Right hindlimb (tissue), 1 donor: ENCODE measurements around the gene CPS1.

ENCODE experiments used
- DNase-seq: peaks from one replicate; pipeline ENCODE4 v3.0.0-alpha.2; 2018

Gene CPS1

DNA sequence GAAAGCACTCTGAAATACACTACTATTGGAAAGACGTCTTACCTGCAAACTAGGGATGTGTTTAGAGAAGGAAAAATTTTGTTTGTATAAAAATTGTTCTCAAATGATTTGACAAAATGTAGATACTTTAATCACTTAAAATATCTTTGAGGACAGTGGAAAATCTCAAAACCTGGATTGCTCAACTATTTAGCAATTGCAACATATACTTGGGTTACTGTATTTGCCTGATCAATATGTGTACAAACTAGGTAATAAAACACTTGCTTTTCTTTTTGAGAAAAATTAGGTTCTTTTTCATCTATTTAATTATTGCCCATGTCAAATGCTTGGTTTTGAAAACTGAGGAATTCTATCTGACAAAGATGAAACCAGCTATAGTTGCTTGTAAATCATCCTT is 60.9 kb downstream of the CPS1 start:
- DNase-seq: no peak

DNA sequence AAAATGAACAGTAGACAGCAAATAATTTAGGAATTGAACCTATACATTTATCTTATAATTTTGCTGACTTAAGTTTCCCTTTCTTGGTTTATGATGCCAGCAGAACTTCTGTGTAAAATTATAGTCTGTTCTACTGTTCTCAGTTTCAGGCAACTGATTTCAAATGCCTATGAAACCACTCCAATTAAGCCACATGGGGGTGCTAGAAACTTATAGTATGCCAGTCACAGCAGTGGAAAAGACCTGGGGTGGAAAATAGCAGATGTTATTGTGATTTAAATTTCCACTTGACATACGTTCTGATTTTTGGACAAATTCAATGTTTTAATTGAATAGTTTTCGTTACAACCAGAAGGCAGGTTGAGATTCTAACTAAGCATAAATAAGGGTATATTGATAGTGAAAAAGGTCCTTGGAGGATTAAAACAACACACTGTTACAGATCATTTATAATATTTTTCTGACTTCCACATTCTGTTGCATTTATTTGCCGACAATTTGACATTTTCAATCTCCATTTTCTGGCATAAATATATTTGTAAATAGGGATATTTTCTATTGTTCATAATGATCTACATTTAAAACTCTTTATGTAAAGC is 61.4 kb downstream of the CPS1 start:
- DNase-seq: no peak

DNA sequence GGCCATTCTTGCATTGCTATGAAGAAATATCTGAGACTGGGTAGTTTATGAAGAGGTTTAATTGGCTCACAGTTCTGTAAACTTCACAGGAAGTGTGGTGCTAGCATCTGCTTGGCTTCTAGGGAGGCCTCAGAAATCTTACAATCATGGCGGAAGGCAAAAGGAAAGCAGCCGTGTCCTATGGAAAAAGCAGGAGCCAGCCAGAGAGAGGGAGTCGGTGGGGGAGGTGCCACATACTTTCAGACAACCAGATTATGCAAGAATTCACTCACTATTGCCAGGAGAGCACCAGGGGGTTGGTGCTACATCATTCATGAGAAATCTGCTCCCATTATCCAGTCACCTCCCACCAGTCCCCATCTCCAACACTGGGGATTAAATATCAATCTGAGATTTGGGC is 64.1 kb downstream of the CPS1 start:
- no peak for DNase-seq

DNA sequence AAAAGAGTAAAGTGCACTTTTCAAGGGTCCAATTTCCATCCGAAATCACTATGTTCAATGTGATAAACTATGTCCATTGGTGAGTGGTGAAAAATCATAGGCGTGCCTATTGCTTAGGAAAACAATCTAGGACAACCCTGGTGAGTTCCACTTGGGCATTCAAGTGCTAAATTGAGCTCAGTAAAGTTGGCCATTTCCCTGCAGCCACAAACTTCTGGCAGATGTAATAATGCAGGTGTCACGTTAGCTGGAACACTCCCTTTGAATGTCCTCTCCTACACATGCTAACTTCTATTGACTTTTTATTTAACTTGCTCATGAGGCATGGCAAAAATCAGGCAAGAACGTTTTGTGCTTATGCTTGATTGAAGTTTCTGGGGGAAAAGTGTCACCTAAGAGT is 67.1 kb downstream of the CPS1 start:
- no peak for DNase-seq

DNA sequence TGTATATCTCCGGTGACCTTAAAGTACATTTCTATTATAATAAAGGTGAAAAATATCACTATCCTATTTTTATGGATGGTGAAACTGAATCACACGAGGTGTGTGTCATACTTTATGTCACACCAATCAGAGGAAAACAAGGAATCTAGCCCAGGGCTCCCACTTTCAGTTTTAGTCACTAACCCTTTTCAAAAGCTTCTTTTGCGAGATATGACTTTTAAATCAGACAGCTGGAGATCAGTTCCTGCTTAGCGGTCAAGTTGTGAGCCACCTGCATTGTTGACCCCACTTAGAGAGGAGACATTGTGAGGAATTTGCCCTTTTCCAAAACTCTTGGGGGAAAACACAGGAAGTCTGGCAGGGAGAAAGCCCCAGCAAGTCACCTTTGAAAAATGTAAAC is 70.5 kb downstream of the CPS1 start:
- no peak for DNase-seq

DNA sequence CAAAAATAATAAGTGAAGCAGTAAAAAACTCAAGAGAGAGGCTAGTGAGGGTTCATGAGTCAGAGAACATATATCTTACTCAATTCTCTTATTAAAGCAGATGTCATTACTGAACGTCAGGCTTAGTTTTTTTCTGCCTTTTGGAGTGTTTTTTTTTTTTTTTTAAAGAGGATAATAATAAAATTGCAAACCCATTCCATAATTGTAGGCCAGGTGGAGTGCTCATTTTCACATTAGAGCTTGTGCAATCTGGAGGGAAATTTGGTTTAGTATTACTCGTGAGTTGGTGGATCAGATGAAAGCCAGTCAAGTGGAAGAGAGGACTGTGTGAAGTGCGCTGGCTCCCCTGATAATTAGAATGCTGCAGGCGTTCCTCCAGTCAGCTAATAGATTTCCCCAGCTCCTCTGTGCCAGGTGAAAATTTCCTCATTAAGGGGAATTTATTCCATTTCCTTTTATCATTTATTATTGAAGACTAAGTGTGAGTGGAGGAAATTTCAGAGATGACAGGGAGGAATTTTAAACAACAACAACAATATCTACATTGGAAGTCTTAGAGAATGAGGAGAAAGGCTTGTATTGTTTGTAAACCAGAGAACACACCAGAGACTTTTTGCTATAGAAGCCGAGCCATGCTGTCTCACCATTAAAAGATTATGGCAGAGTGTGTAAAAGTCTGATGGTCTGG is 74.6 kb downstream of the CPS1 start:
- no peak for DNase-seq

DNA sequence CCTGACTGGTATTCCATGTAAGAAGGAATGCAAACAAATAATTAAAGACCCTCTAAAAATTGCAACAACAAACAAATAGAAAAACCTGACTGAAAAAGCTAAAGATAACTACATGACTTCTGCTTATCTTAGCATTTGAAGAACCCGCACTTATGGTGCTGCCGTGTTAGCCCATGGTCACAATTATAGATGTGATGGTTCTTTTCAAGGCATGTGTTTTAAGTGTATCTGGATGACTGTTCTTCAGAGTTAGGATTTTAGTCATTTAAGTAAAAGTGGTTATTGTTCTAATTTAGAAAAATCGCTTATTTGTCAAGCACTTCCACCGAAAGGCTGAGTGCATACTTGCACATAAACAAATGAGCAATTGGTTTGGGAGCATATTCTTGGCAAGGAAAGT is 77.3 kb downstream of the CPS1 start:
- no peak for DNase-seq

DNA sequence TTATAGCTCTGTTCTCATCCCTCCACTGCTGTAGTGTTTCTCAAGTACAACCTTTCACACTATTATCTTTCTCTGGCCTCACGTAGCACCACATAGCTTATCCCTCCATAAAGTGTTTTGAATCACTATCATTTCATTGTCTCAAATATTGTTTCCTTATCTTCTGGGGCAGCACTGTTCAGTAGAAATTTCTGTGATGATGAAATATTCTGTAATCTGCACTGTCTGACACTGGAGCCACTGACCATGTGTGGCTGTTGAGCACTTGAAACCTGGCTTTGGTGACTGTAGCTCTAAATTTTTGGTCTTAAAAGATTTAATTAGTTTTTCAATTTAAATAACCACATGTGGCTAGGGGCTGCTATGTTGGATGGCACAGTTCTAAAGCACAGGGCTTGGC is 78.9 kb downstream of the CPS1 start:
- DNase-seq: no peak

DNA sequence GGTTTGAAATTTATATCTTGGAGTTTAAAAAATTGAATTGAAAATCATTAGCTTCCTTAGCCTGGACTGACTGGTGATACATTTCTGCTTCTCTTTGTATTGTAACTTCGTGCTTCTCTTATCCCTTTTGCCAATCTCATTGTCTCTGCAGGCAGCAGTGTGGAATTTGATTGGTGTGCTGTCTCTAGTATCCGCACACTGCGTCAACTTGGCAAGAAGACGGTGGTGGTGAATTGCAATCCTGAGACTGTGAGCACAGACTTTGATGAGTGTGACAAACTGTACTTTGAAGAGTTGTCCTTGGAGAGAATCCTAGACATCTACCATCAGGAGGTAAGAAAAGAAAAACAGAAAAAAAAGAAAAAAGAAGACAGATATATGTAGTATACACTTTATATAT is 85.9 kb downstream of the CPS1 start:
- no peak for DNase-seq

DNA sequence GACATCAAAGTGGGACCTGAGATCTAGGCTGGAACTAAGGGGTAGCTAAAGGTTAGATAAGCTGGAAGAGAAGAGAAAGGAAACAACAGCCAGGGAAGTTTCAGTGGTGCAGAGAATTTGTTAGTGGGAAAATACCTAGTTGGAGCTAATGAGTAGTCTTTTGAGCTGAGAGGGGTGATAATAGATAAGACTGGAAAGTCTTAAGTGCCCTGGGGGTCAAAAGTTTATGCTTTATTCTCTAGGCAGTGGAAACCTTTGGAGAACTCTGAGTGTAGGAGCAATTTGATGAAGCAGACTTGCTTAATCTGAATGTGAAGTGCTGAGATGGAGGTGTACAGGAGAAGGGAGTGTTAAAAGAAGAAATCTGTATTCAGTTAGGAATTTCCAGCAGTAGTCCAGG is 90.8 kb downstream of the CPS1 start:
- DNase-seq: no peak

DNA sequence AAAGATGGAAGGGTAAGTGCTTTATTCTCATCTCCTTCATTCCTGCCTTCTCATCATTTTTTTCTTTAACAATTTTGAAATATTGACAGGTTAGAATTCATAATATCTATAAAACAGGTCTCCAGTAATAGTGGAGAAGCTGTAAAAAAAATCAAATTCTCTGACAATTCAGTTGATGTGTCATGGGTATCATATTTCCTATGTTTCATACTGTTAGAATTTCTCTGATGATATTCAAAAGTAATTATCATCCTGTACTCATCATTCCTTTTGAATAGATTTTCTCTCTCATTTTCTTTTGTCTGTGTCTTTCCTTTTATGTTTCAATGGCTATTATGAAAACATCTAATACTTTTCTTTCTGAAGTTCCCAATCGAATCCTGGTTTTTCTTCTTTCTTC is 97.7 kb downstream of the CPS1 start:
- no peak for DNase-seq

DNA sequence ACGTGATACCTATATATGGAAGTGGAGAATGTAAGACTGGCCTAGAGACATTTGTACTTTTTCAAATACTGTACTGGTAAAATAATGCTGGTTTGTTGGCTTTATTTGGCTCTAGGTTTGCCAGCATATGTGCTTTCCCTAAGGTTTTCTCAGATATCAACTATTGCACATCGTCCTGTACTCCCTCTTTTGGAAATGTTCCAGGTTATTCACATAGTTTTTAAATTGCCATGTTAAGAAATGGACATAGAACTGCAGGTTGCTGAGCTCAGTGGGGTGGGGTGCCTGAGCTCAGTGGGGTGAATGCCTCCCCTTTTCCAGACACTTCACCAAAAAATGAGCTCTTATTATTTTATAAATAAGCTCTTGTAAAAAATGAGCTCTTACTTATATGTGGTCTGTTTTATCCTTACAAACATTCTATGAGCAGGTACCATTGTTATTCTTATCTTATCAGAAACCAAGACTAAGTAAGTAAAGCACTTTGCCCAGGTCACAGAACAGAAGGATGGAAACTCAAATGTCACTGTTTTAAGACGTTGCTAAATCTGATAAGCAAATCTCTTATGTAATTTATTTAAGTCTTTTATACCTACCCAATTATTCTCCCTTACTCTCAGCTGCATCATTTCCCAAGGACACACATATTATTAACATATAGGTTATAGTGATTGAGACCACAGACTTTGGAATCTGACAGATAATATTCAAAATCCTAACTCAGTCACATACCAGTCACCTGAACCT is 99.0 kb downstream of the CPS1 start:
- no peak for DNase-seq

DNA sequence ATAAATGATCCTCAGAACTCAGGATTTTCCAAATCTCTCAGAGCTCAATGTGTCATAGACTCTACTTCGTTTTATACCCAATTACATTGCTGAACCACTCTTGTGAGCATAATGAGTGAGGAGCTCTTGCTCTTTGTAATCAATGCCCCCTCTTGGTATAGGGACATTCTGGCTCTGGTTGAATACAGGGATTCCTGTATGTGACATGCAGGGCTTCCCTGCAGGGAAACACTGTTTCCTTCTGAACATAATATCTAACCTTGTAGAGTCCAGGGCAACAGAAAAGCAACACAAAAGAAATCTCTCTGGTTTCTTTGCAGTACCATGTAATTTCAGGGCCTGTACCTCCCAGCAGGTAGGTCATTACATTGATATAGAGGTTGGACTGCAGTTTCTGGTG is 101.5 kb downstream of the CPS1 start:
- no peak for DNase-seq

DNA sequence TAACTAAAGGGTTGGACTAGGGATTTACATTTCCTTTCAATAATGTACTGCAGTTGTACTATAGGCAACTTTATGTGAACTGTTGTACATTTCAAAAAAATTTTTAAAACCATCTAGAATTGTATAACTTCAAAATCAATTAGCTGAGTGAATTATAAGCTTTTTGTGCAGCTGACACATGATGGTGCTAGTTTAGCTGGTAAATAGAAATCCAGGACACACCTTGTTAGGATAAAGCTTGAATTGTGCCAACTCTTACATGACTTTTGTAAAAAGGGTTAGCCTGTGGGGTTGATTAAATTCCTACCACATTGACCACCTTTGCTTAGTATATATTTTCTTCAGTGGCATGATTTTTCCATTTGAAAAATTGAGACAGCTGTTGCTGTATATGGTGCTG is 104.4 kb downstream of the CPS1 start:
- no peak for DNase-seq

DNA sequence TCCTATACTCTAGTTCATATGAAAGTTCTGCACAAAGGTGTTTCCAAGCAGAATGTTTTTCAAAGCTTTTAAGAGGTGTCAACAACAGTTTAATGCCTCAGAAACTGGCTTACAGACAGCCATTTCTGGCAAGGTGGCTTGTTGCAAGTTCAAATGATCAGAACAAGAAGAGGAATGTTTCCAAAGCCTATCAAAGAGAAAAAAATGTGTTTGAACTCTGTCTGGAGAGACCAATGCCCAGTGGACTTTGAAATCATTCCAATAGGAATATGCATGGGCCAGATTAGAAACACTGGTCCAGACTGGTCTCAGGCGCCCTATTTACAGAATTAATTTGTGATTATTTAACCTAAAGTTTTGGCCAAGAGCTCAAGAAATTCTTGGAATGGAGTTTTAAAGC is 106.2 kb downstream of the CPS1 start:
- peak; percentile 19 for DNase-seq

DNA sequence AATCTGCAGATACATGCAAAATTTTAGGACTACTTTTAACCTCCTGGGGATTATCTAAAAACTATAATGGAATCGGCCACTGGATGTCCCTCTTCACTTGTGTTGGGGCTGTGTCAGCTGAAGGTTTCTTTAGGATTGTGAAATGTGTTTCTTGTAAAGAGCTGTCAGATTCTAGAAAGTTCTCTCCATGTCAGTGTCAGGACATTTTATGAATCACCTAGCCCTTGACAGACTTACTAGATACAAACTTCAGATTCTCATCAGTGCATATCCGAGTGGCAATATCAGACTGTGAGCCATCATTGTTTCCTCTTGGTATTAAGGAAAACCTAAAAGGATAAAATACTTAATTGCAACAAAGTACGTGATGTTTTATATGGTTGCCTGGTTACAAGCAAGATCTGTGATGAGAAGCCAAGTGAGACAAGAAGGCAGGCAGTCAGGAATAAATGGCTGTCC is 107.3 kb downstream of the CPS1 start:
- DNase-seq: no peak

DNA sequence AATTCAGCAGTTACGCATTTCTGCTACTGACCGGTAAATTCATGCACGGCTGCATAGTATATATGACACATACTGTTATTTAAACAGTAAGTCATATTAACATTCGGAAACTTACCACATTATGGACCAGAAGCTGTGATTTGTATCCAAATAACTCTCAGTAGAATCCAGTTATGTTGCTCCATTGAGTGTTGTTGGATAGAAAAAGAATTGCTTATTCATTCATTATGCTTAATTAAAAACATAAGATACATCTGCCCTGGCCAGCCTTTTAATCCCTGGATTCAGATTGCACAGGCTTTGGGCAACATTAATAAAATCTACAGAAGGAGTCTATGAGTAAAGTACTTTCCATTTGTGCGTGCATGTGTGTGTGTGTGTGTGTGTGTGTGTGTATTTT is 111.3 kb downstream of the CPS1 start:
- no peak for DNase-seq

DNA sequence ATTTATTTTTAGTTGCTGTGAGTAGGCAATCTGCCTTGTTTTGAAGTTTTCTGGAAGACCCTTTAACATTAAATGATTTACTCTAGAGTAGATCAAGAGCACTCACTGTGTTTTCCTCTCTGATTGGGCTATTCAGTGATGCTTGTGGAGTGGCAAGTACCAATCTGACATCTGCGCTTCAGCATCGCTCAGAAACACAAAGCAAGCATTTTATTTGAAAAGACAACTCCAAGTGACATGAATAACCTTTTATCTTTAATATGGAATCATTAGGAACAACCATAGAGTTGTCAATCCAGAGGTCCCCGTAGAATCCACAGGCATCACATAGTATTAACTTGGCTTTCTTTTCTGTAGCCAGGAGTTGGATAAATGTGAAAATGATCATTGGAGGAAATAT is 114.7 kb downstream of the CPS1 start:
- no peak for DNase-seq

DNA sequence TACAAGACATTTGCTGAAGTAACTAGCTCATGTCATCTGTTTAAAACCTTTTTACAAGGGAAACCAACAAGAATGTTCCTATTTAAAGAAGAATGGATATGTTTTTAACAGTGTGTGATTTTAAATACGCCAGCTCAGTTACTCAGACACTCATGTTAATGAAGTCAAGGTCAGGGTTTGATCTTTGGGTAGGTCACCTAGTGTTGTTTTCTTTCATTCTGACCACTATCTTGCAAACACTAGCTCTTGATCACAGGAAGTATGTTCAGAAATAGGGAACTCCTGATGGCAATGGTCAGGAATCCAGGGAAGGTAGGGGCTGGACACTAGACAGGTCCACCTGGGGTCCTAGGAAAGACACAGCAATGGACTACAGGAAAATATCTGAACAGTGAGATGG is 116.7 kb downstream of the CPS1 start:
- no peak for DNase-seq

DNA sequence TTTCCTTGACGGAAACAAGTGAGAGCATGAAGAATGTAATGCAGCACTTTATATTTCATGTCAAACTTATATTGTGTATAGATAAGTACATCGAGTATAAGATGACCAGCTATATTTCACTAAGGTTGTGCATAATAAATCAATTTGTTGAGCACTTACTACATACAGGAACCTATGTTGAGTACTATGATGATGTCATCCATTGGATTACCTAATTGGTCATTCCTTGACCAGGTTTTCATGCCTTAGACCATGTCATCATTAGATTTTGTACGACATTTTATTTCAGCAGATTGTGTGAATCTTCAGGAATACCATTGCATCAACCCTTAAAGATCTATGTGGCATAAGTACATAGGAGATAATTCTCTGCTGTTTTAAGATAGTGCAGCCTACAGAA is 119.7 kb downstream of the CPS1 start:
- DNase-seq: no peak

DNA sequence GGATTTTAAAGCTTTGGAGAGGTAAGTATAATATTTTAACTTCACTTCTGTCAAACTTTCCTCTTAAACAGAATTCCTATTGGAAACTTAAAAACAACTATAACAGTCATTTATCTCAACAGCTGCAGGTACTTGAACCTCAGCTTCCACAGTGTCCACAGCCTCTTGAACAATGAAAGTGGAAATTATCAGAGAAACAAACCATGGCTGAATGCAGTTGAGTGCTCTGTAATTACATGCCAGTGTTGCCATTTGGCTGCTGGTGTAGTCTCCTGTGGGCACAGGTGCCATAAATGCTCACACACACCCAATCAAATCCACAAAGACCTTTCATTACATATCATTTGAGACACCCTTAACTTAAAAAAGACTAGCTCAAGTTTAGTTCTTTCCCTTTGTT is 125.1 kb downstream of the CPS1 start:
- no peak for DNase-seq

DNA sequence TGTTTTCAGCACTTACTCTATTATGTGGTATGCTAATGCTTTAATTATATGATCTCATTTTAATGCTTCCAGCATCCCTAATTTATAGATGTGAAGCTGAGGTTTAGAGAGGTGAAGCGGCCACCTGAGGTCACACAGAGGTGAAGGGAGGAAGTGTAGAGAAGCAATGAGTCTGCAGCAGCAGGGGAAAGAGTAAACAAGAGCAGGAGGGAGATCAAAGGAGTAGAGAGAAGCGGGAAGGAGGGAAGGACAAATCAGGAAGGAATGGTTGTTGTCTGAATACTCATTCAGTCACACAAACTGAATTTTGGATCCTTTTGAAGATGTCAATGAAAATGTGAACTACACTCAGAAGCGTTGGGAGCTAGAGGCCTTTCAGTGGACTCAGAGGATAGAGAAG is 130.0 kb downstream of the CPS1 start:
- DNase-seq: no peak

DNA sequence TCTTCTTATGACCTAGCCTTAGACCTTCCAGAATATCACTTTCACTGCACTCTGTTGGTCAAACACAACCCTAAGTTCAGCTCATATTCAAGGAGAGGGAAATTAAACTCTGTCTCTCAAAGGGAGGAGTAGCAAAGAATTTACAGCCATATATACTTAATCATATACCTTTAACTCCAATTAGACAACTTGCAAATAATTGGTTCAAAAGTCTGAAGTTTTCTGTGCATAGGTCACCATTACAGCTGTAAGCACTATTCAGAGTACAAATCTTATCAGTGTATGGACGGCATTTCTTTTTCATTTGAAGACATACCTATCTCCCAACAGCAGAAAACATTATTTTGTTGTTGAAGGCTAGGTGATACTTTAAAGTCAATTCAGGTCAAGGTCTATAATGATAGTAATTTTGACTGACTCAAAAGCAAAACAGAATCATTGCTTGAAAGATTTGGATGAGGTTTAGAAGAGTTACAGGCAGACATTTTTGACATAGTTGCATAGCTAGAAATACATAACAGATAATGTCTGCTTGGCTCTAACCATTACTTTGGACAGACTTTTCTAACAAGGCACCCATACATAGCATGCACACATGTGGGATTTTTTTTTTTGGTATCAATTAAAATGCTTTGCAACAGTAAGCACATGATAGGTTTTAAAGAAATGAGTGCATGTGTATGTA is 131.5 kb downstream of the CPS1 start:
- no peak for DNase-seq

DNA sequence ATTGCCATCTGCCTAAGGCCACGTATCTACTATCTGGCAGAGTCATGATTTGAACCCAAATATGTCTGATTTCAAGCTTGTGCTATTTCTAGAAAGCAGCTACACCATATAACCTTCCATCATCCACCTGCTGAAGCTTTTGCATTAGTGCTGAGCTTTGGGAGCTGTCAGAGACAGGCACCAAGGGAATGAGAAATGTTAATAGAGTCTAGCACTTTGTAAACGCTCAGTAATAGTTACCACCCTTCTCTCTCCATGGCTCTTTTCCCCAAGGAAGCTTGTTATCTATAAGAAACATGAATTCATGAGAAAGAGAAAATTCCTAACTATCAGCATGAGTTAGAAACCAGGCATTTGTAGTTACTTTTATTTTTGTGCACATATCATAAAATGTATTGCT is 151.5 kb downstream of the CPS1 start:
- DNase-seq: no peak
